NCI-H1930 (cell line): ENCODE results near the gene CRB3.
"Not testable (repeated sequence)": the region's sequence is repeated elsewhere in the genome, so short reads cannot be mapped to it uniquely, and the experiment has no call there.

Experiments
- DNase-seq, 2 experiments: peaks; one replicate each; lab custom pipeline; 2025; lab: John Stamatoyannopoulos, UW

Gene CRB3

GRCh38 chr19:6491802-6492592 is 27.9 kb downstream of the CRB3 start:
- no peak for DNase-seq

- DNase-seq, result no peak
Observed at GRCh38 chr19:6494438-6495036, 30.5 kb downstream of the CRB3 start.

- DNase-seq, result no peak
Observed at GRCh38 chr19:6495947-6496346, 31.9 kb downstream of the CRB3 start.

GRCh38 chr19:6498294-6499036 is 34.4 kb downstream of the CRB3 start:
- no peak for DNase-seq

GRCh38 chr19:6499052-6499790 is 35.1 kb downstream of the CRB3 start:
- no peak for DNase-seq

- DNase-seq, result no peak
Observed at GRCh38 chr19:6500837-6501739, 37.0 kb downstream of the CRB3 start.

GRCh38 chr19:6501740-6502648 is 37.9 kb downstream of the CRB3 start, which contains the start of gene TUBB4A:
TSS of gene TUBB4A (minus strand) at chr19:6502309. CDS start at chr19:6502212, 97 bp downstream.
- DNase-seq, result no peak

- no peak for DNase-seq
Observed at GRCh38 chr19:6503407-6504201, 39.5 kb downstream of the CRB3 start.

- not testable (repeated sequence) for DNase-seq
Observed at GRCh38 chr19:6508028-6508771, 44.1 kb downstream of the CRB3 start.

GRCh38 chr19:6509118-6509971 is 45.3 kb downstream of the CRB3 start:
- no peak for DNase-seq

- DNase-seq, result no peak
Observed at GRCh38 chr19:6510618-6511017, 46.5 kb downstream of the CRB3 start.

GRCh38 chr19:6514089-6514488 is 50.0 kb downstream of the CRB3 start:
- DNase-seq, result no peak

GRCh38 chr19:6514926-6515544 is 51.0 kb downstream of the CRB3 start:
- no peak for DNase-seq

- peak in 1 of 2 experiments; percentile 13 for DNase-seq
Observed at GRCh38 chr19:6516018-6516658, 52.1 kb downstream of the CRB3 start.
